CD4-positive, alpha-beta T cell (primary cell): ENCODE measurements around the gene TLX2. TPM values are rescaled to one million over a fixed set of nuclear protein-coding genes. Genes with fewer than 3 reads are reported as not detected.

ENCODE experiments used
- ATAC-seq: fragments of 200-7000 bp; cut with Tn5 transposase; one replicate; pipeline ENCODE4 v1.10.0; 2022; ENCODE audit warnings: mild to moderate bottlenecking; ENCODE audit not compliant: poor library complexity
- CTCF ChIA-PET: fragments of 350-600 bp; sonication (Branson Sonifier 250); formaldehyde crosslinking; loops from one replicate; lab custom pipeline; 2021; ENCODE audit warnings: antibody characterized with exemption, inconsistent platforms; lab: Charles Lee
- POLR2A ChIA-PET: fragments of 350-600 bp; sonication (Branson Sonifier 250); formaldehyde crosslinking; loops from one replicate; lab custom pipeline; 2021; ENCODE audit warnings: antibody characterized with exemption, inconsistent platforms; lab: Charles Lee
- DNase-seq, 14 experiments: peaks; one replicate each; pipeline ENCODE4 v3.0.0-alpha.2; 2013 to 2020; ENCODE audit warnings: mixed read lengths in 2 of 14
- H3K27ac ChIP-seq, 2 donors: one replicate each; pipeline versions ENCODE4 v1.5.1 to v1.7.0; 2013; ENCODE audit warnings: low read length in 2 of 2, low read depth in 1 of 2, mild to moderate bottlenecking in 1 of 2
- H3K27me3 ChIP-seq, 2 experiments: 1 replicate in 1 of 2; 2 replicates in 1 of 2; pipeline versions ENCODE4 v1.6.1 to v1.7.0; 2013; ENCODE audit warnings: low read length in 2 of 2, control low read depth in 1 of 2, mild to moderate bottlenecking in 1 of 2, moderate library complexity in 1 of 2; ENCODE audit not compliant: insufficient read depth in 2 of 2, control insufficient read depth in 1 of 2
- H3K36me3 ChIP-seq: one replicate; pipeline ENCODE4 v1.6.1; 2013; ENCODE audit warnings: low read length, control low read depth; ENCODE audit not compliant: insufficient read depth
- H3K4me1 ChIP-seq: one replicate; pipeline ENCODE4 v1.6.1; 2013; ENCODE audit warnings: low read length, control low read depth; ENCODE audit not compliant: insufficient read depth
- H3K4me3 ChIP-seq: one replicate; pipeline ENCODE4 v1.5.1; 2013; ENCODE audit warnings: mild to moderate bottlenecking, low read length, moderate library complexity
- H3K9me3 ChIP-seq, 2 experiments: 1 replicate in 1 of 2; 2 replicates in 1 of 2; pipeline versions ENCODE4 v1.6.1 to v1.7.0; 2013; ENCODE audit warnings: low read length in 2 of 2, mild to moderate bottlenecking in 2 of 2, control low read depth in 1 of 2, moderate library complexity in 1 of 2; ENCODE audit not compliant: control insufficient read depth in 1 of 2, insufficient read depth in 1 of 2
- H3K27ac Mint-ChIP-seq: one replicate; pipeline ENCODE4 v1.8.0; 2020; ENCODE audit warnings: mixed read lengths
- H3K27me3 Mint-ChIP-seq: one replicate; pipeline ENCODE4 v1.8.0; 2021; ENCODE audit warnings: mixed read lengths
- H3K36me3 Mint-ChIP-seq: one replicate; pipeline ENCODE4 v1.8.0; 2021; ENCODE audit warnings: low read depth, mixed read lengths
- H3K4me1 Mint-ChIP-seq: one replicate; pipeline ENCODE4 v1.8.0; 2021; ENCODE audit warnings: low read depth, mixed read lengths
- H3K4me3 Mint-ChIP-seq: one replicate; pipeline ENCODE4 v1.8.0; 2020; ENCODE audit warnings: mild to moderate bottlenecking, mixed read lengths
- H3K9me3 Mint-ChIP-seq: one replicate; pipeline ENCODE4 v1.8.0; 2020; ENCODE audit warnings: mixed read lengths
- intact Hi-C, 2 experiments: fragments of 100-400 bp; cut with DNase I in 1 of 2; cut with micrococcal nuclease in 1 of 2; formaldehyde crosslinking; loops; one replicate each; pipeline versions ENCODE4 v1.15.1 to v1.9.0; 2023 to 2025; cut with DNase I, micrococcal nuclease
- total RNA-seq, 174 experiments: library from RNA in 2 of 174; stranded (reverse) in 2 of 174; gene quantifications; one replicate each; pipeline ENCODE4 v1.2.3 and lab custom pipeline; 2021 to 2026
- TF ChIP-seq, protein P1 (sequence below): fragments of 200-600 bp; IDR thresholded peaks from one replicate; pipeline ENCODE4 v1.8.0; 2022; ENCODE audit warnings: antibody characterized with exemption, mild to moderate bottlenecking

TLX2 gene
- total RNA-seq, 2 experiments from 2014 or later: 0.14 to 0.30 TPM

- intact Hi-C loops: no loop called here
- H3K27me3 Mint-ChIP-seq: peaks cover 53% of the 10 kb centered on the region
- peaks cover 38 to 53% of the 10 kb centered on the region in 2 experiments for H3K27me3 ChIP-seq
Observed at GRCh38 chr2:74497777-74498499, 16.3 kb upstream of the TLX2 start.

GRCh38 chr2:74498500-74499266 lies 15.6 kb upstream of the TLX2 start:
- intact Hi-C loops: no loop called here
- H3K27me3 ChIP-seq: peaks cover 46 to 60% of the 10 kb centered on the region in 2 experiments
- H3K27ac Mint-ChIP-seq: no peak overlapping the region
- peaks cover 60% of the 10 kb centered on the region for H3K27me3 Mint-ChIP-seq
- POLR2A ChIA-PET: interaction anchor here (0.8 to 4.5 kb wide), 7 partner anchors 9 to 42 kb away, joined by 3 to 21 read pairs (median 4); partner anchors contain the start of genes AUP1, CCDC142, HTRA2 and PCGF1
- H3K9me3 Mint-ChIP-seq: no peaks in the 10 kb centered on the region
- H3K4me3 Mint-ChIP-seq: peak overlapping the region; percentile 82
- DNase-seq: peak in 3 of 14 experiments; percentile 34 to 51 (median 41)
- TF ChIP-seq, protein P1, sequence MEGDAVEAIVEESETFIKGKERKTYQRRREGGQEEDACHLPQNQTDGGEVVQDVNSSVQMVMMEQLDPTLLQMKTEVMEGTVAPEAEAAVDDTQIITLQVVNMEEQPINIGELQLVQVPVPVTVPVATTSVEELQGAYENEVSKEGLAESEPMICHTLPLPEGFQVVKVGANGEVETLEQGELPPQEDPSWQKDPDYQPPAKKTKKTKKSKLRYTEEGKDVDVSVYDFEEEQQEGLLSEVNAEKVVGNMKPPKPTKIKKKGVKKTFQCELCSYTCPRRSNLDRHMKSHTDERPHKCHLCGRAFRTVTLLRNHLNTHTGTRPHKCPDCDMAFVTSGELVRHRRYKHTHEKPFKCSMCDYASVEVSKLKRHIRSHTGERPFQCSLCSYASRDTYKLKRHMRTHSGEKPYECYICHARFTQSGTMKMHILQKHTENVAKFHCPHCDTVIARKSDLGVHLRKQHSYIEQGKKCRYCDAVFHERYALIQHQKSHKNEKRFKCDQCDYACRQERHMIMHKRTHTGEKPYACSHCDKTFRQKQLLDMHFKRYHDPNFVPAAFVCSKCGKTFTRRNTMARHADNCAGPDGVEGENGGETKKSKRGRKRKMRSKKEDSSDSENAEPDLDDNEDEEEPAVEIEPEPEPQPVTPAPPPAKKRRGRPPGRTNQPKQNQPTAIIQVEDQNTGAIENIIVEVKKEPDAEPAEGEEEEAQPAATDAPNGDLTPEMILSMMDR: no peak
- peaks cover 7% of the 10 kb centered on the region for H3K36me3 Mint-ChIP-seq
- ATAC-seq: peak; percentile 28
- H3K36me3 ChIP-seq: peaks cover 5% of the 10 kb centered on the region
- H3K9me3 ChIP-seq: peaks cover 0 to 37% of the 10 kb centered on the region in 2 experiments
- H3K27ac ChIP-seq: no peak overlapping the region
- peak overlapping the region; percentile 64 for H3K4me3 ChIP-seq
- CTCF ChIA-PET: interaction anchor here (0.9 to 1.1 kb wide), 2 partner anchors 11 to 26 kb away, joined by 3 read pairs; partner anchors contain the start of gene MRPL53
- H3K4me1 Mint-ChIP-seq: peaks cover 53% of the 10 kb centered on the region
- peaks cover 44% of the 10 kb centered on the region for H3K4me1 ChIP-seq

More at GRCh38 chr2:74497777-74498499, 16.3 kb upstream of the TLX2 start:
- POLR2A ChIA-PET: interaction anchor here (0.8 to 4.5 kb wide), 5 partner anchors 9 to 40 kb away, joined by 3 to 21 read pairs (median 3); partner anchors contain the start of genes CCDC142, PCGF1, TTC31 and WBP1
- Mint-ChIP-seq H3K27ac (no peak overlapping the region), H3K4me1 (peaks cover 46% of the 10 kb centered on the region), H3K9me3 (no peaks in the 10 kb centered on the region), H3K4me3 (peak overlapping the region; percentile 82), H3K36me3 (peaks cover 15% of the 10 kb centered on the region)
- H3K36me3 ChIP-seq: peaks cover 12% of the 10 kb centered on the region
- H3K9me3 ChIP-seq: peaks cover 0 to 29% of the 10 kb centered on the region in 2 experiments
- no peak overlapping the region for H3K27ac ChIP-seq
- CTCF ChIA-PET: interaction anchor here (0.9 to 1.1 kb wide), 2 partner anchors 12 to 25 kb away, joined by 3 read pairs; partner anchors contain the start of gene MRPL53
- TF ChIP-seq, protein P1: no peak
- peak in 4 of 14 experiments; percentile 26 to 62 (median 41) for DNase-seq
- H3K4me1 ChIP-seq: peaks cover 37% of the 10 kb centered on the region
- ATAC-seq: peak; percentile 31
- peak overlapping the region; percentile 64 for H3K4me3 ChIP-seq
